HG02852 (cell line): Measurements from ENCODE around the gene LPCAT4.
A peak's percentile ranks its signal among the peaks of the same experiment; 100 is the strongest.

Experiments used
- ATAC-seq: cut with Tn5 transposase; IDR thresholded peaks from one replicate; pipeline ENCODE4 v1.9.1; 2021; ENCODE audit warnings: mild to moderate bottlenecking, moderate library complexity; ENCODE audit not compliant: unreplicated experiment

Gene LPCAT4

DNA sequence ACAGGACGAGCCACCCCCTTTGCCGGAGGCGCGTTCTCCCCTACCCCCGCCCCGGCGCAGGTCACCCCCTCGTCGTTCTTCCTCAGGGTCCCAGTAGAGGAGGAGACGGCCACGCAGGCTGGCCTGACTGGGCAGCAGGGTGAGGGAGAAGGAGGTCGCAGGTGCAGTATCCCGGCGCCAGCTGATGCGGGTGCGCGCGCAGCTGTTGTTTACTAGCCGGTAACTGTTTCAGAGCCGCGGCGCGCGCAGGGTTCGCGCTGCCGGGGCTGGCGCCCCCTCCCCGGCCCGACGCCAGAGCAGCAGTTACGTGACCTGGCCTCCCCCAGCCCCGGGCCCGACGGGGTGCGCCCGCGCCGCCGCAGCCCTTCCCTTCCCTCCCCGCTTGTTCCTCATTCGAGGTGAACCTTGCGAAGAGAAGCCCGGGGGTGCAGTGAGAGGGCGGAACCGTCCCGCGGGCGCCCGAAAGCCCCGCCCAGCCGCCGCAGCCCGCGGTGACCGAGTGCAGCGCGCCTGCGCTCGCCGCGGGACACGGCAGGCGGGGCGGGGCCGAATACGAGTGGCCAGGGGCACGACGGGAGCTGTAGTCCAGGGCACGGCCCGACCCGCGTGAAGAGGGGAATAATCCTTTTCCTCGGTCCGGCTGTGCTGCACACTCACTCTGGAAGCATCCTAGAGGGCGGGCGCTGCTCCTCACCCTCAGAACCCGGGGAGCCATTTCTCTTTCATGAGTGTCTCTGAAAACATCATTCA is 29.3 kb downstream of the LPCAT4 start, which contains the start of gene SLC12A6:
Gene SLC12A6 (minus strand): TSS at position 225 of the 750 bp plus-strand sequence. CDS start 1,101 bp downstream, outside the sequence.
- ATAC-seq: peak; percentile 67

GRCh38 chr15:34336991-34337556 is 29.9 kb downstream of the LPCAT4 start:
- ATAC-seq: peak; percentile 17

- no peak for ATAC-seq
Measured at GRCh38 chr15:34336231-34336990, 30.6 kb downstream of the LPCAT4 start.

GRCh38 chr15:34335176-34336032 is 31.6 kb downstream of the LPCAT4 start:
- ATAC-seq: no peak

DNA sequence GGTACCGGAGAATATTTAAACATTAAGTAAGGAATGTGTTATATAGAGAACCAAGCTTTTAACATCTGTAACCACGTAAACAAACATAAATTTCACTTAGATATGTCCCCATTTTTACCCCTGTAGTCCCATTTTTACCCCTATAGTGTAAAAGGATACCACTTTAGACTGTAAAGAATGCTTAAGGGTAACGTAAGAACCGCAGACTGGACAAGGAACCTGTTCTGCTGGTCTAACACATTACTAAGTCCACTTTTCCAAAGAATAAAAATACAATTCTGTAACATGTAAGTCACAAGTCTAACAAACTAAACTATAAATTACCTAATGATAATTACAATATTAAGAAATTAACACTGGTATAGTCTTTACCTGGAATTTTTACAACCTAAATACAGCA is 32.3 kb downstream of the LPCAT4 start:
- no peak for ATAC-seq

DNA sequence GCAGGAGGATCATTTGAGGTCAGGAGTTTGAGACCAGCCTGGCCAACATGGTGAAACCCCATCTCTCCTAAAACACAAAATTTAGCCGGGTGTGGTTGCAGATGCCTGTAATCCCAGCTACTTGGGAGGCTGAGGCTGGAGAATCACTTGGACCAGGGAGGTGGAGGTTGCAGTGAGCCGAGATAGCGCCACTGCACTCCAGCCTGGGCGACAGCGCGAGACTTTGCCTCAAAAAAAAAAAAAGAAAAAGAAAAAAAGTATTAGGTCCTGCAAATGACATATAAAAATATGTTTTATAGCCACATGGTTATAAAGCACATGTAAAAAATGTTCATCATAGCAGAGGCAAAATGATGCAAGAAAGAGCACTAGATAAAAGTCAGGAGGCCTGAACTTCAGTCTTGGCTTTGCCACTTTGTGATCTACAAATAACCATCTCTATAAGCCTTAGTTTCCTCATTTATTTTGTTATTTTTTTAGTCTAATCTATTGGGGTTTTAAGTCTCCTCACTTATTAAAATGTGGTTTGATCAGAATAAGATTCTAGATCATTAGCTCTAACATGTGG is 34.4 kb downstream of the LPCAT4 start:
- no peak for ATAC-seq

DNA sequence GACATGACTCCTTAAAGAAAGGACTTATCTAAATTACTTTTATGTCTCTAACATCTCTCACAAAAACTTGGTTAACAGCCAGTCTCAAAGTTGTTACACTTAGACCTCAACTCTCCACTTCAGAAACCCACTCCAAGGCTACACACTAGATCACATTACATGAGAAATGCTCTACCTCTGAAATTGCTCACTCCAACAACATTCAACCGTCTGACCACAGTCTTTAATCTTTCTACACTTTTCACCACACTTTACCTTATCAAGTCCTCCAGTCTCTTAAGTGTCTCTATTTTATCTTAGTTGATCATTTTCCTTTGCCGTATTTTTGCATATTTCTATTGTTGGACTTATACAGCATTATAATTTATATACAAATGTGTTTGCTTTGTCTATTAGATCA is 35.2 kb downstream of the LPCAT4 start:
- ATAC-seq: no peak

- no peak for ATAC-seq
Measured at GRCh38 chr15:34330279-34330678, 36.7 kb downstream of the LPCAT4 start.

GRCh38 chr15:34329006-34329405 is 38.0 kb downstream of the LPCAT4 start:
- no peak for ATAC-seq

GRCh38 chr15:34327906-34328305 is 39.1 kb downstream of the LPCAT4 start:
- peak; percentile 60 for ATAC-seq

DNA sequence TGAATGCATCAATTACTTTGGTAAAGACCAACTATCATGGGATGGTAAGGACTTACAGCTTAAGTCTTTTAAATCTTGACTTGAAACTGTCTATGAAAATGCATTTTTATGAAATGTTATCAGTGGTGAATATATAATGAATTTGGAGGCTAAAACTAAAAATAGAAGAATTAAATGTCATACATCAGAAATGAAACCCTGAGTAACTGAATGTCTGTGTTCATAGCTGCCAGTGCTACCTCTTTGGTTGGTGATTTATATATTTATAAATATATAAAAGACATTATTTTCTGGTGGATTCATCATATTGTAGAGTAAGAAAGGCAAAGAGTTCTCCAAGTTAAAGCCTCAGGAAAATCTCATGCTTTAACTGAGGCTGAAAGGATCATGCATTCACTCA is 41.6 kb downstream of the LPCAT4 start:
- ATAC-seq: no peak

DNA sequence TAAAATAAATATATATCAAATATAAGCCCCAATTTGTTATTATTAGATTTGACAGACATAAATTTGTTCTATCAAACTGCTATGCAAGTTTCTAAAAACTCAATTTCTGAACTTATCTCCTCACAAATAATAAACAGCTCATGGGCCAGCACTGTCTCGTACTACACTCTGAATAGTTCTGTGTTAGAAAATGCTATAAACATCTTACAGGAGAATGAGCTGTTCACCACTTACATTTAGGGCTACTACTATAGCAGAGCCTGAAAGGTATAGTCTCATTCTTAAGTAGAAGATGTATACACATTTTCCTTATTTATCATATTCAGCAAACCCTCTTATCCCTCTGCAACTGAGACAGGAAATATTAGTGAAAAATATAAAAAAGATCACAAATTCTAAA is 42.1 kb downstream of the LPCAT4 start:
- ATAC-seq: no peak

- ATAC-seq: no peak
Measured at GRCh38 chr15:34323217-34323616, 43.8 kb downstream of the LPCAT4 start.

GRCh38 chr15:34318277-34319079 is 48.5 kb downstream of the LPCAT4 start:
- ATAC-seq: peak; percentile 76

DNA sequence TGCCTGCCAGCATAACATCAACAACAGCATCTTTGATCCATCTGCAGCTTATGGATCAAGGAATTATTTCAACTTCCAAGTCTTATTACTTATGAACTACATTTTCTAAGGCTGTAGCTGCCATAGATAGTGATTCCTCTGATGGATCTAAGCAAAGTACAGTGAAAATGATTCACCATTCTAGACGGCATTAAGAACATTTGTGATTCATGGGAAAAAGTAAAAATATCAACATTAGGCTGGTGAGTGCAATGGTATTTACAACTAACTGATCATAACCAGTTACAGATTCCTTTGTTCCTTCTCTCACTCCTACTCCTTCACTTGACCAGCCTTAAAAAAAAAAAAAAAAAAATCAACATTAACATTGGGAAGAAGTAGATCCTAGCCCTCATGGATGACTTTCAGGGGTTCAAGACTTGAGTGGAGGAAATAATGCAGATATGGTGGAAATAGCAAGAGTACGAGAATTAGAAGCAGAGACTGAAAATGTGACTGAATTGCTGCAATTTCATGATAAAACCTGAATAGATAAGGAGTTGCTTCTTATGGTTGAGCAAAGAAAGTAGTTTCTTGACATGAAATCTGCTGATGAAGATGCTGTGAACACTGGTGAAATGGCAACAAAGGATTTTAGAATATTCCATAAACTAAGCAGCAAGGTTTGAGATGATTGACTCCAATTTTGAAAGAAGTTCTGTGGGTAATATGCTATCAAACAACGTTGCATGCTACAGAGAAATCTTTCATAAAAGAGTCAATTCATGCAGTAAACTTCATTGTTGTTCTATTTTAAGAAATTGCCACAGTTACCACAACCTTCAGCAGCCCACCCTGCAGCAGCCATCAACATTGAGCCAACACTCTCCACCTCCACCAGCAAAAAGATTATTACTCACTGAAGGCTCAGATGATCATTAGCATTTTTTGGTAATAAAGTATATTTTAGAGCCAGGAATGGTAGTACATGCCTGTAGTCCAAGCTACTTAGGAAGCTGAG is 52.2 kb downstream of the LPCAT4 start:
- ATAC-seq: no peak

GRCh38 chr15:34311563-34311962 is 55.4 kb downstream of the LPCAT4 start:
- no peak for ATAC-seq
